HFF-Myc (cell line): ENCODE results near the gene SEC16B.

Experiments
- DNase-seq: peaks from one replicate; pipeline ENCODE4 v3.0.0-alpha.2; 2011; ENCODE audit warnings: low read depth; ENCODE audit errors: extremely low read depth
- H3K4me3 ChIP-seq: replicated peaks from 2 replicates; pipeline ENCODE4 v1.5.1; 2011; ENCODE audit warnings: low read depth, mild to moderate bottlenecking, control low read depth, low read length
- CTCF ChIP-seq: IDR thresholded peaks from 2 replicates; pipeline ENCODE4 v1.5.1; 2012; ENCODE audit warnings: mild to moderate bottlenecking, low read depth, low read length, control low read depth; ENCODE audit errors: missing control alignments

SEC16B gene

DNA sequence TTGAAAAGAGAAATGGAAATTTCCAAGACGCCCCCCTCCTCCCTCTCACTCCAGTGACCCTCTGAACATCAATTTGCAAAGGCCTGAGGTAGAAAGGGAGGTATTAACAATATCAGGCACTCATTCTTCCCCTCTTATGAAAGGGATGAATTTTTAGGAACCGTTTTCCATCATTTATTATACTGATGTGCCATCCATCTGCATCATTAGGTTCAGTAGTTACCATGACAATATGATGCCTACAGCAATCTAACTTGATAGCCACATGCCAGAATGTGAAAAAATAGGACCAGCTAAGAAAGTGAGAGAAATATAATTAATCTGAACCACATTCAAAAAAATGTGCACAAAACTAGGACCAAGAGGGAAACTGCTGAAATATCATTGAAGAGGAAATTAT, 40.9 kb downstream of the SEC16B start:
- H3K4me3 ChIP-seq = no peak overlapping the region
- no peak for DNase-seq
- TF ChIP-seq CTCF = no peak

DNA sequence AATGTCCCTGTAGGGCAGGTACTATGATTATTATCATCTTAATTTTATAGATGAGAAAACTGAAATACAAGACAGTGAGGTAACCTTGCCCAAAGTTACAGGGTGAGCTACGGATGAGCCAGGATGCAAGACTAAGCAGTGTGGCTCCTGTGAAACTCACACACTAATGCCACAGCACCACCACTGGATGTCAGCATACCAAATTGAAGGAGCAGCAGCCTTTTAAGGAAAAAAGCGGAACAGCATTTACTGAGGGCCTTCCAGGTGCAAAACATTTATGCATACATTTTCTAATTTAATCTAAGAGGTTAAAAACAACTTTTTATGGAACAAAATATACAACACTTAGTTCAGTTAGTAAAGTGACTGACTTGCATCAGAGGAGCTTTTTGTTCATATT, 41.7 kb downstream of the SEC16B start:
- no peak for DNase-seq
- TF ChIP-seq CTCF = peak; percentile 21
- H3K4me3 ChIP-seq = no peak overlapping the region

DNA sequence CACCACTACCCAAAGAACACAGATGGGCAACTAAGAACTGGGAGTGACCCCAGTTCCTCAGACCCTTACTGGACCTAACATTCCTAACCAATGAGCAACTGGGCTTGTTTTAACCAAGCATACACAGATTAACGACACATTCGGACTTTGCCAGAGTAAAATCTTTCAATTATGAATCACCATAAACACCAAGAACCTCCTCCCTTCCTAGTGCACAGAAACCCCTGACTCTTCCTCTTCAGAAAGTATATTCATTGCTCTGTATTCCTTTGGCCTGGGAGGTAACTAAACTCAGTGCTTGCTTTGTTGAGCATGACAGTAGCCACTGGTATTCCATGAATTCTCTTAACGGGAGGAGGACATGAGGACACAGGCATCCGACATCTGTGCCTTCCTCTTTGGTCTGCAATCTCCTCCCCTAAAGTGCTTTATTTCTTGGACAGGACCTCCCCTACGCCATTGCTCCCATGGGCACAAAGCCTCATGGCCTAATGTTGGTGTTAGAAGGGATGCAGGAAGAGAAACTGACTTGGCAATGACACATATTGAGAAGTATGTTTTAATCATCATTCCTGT, 42.7 kb downstream of the SEC16B start:
- TF ChIP-seq CTCF = no peak
- H3K4me3 ChIP-seq = no peak overlapping the region
- DNase-seq = peak; percentile 67

- H3K4me3 ChIP-seq = no peak overlapping the region
- TF ChIP-seq CTCF = no peak
- no peak for DNase-seq
These were observed 43.7 kb downstream of the SEC16B start for GRCh38 chr1:177926201-177926600.

GRCh38 chr1:177925006-177925405, 44.9 kb downstream of the SEC16B start:
- no peak for TF ChIP-seq CTCF
- DNase-seq = no peak
- no peak overlapping the region for H3K4me3 ChIP-seq

- no peak for DNase-seq
- H3K4me3 ChIP-seq = no peak overlapping the region
- no peak for TF ChIP-seq CTCF
These were observed 46.4 kb downstream of the SEC16B start for GRCh38 chr1:177923441-177923840.

GRCh38 chr1:177922209-177922608, 47.6 kb downstream of the SEC16B start:
- DNase-seq = no peak
- no peak for TF ChIP-seq CTCF
- no peak overlapping the region for H3K4me3 ChIP-seq
